ENCODE data around the gene TDP2.
"Not testable (repeated sequence)": the region's sequence is repeated elsewhere in the genome, so short reads cannot be mapped to it uniquely, and the experiment has no call there.

Gene TDP2

DNA sequence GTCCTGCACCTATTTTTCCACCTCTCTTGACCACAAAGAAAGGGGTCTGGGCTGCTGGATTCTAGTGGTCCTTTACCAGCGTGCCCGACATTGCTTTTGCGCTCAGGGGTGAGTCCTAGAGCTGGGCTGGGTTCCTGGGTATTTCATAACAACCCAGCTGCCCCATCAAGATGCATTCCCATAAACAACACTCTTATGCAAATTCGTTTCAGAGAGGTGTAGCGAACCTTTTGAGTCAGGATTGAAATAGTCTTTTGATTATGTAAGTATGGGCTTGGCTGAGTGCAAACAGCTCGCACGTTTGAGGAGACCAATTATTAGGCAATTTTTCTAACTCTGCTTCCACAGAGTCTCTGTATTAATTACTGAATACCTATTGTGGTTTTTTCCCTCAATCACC, 13.9 kb upstream of the TDP2 start:
- DNase-seq = no peak

DNA sequence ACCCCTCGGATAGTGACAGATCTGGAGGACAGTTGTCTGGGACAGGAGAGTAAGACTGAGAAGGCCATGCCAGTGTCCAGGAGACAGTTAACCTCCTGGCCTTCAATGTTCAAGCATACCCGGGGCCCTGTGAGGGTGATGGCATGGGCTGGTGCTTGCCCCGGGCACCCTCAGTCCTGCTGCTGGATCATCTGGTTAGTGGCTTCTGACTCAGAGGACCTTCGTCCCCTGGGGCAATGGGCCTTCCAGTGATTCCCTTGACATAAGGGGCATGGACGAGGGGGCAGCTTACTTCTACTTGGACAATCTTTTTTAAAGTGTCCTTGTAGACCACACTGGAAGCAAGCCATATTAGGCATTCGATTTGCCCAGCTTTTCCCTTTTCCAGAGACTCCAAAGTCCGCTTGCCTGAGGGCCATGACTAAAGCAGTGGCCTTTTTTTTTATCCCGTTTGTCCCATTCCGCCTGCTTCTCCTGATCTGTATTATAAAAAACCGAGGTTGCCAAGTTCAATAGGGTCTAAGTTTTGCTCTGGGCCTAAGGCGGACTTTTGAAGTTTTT, 12.2 kb upstream of the TDP2 start:
- DNase-seq = not testable (repeated sequence)

DNA sequence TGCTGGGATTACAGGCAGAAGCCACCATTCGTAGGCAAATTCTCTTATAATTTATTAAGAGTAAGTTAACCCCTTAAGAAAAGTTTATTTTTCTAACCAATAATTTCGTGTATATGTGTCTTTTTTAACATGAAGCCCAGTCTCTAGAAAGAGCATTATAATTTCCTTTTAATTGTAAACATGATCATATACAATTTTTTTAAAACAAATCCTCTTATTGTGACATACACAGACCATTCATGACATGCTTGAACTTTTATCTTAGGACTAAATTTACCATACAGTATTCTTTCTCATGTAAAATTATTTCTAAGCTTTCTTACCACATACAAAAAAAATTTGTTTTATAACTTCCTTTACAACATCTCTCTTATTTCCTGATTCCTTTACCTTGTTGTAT, 6.9 kb upstream of the TDP2 start:
- no peak for DNase-seq

GRCh38 chr6:24672620-24673182, 6.0 kb upstream of the TDP2 start:
- DNase-seq = no peak

- DNase-seq = not testable (repeated sequence)
These were observed 4.4 kb upstream of the TDP2 start for GRCh38 chr6:24671077-24671476.

DNA sequence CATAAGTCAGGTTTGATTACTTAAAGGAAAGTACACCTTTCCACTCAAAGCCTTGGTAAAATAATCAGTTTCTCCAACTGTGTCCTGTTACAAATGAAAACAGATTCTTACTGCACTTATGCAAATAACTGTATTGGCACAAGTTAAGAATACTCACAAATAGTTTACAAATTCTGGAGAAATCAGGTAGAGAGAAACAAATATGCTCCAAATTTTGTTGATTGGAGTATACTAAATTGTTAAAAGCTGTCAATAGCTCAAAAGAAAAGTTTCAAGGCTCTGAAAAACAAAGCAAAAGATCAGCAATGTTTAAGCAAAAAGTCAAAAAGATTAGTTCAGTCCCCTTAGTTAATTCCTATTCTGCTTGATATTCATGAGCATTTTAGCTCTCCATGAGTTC, 3.8 kb upstream of the TDP2 start:
- DNase-seq = not testable (repeated sequence)

DNA sequence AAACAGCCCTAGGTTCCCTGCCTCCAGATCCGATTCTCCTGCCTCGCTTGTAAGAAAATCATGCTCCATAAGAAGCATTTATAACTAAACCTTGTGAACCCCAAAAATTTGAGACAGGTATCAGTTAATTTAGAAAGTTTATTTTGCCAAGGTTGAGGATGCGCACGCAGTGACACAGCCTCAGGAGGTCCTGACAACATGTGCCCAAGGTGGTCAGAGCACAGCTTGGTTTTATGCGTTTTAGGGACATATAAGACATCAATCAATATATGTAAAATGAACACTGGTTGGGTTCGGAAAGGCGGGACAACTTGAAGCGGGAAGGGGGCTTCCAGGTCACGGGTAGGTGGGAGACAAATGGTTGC, 2.3 kb upstream of the TDP2 start:
- DNase-seq = no peak

DNA sequence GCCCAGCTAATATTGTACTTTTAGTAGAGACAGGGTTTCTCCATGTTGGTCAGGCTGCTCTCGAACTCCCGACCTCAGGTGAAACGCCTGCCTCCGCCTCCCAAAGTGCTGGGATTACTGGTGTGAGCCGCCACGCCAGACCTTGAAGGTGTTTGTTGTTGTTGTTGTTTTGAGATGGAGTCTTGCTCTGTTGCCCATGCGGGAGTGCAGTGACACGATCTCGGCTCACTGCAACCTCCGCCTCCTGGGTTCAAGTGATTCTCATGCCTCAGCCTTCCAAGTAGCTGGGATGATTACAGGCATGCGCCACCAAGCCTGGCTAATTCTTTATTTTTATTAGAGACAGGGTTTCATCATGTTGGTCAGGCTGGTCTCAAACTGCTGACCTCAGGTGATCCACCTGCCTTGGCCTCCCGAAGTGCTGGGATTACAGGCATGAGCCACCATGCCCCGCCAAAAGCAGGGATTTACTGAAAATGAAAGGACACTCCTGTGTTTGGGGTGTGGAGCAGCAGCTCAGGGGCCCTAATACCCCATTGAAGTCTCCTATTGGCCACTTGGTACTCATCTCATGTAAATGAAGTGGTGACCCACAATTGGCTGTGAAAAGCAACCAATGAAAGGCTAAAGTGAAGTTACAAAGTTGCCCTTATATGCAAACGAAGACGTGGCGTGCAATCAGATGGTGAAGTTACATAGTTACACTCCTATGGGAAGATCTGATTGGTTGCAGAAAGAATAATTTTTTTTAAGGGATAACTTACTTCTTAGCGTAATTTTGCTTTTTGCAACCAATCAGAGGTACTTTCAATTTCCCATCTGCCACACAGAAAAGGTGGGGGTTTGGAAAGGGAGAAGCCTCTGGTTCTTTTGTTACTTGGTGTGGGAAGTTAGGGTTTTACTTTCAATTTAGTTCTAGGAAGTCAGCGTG, 1.6 kb upstream of the TDP2 start:
- peak; percentile 98 to 99 for DNase-seq

- DNase-seq = peak; percentile 21 to 42
These were observed 692 bp upstream of the TDP2 start for GRCh38 chr6:24667378-24667803.

- DNase-seq = peak in 1 of 2 experiments; percentile 52
These were observed 530 bp downstream of the TDP2 start for GRCh38 chr6:24666097-24666640.

DNA sequence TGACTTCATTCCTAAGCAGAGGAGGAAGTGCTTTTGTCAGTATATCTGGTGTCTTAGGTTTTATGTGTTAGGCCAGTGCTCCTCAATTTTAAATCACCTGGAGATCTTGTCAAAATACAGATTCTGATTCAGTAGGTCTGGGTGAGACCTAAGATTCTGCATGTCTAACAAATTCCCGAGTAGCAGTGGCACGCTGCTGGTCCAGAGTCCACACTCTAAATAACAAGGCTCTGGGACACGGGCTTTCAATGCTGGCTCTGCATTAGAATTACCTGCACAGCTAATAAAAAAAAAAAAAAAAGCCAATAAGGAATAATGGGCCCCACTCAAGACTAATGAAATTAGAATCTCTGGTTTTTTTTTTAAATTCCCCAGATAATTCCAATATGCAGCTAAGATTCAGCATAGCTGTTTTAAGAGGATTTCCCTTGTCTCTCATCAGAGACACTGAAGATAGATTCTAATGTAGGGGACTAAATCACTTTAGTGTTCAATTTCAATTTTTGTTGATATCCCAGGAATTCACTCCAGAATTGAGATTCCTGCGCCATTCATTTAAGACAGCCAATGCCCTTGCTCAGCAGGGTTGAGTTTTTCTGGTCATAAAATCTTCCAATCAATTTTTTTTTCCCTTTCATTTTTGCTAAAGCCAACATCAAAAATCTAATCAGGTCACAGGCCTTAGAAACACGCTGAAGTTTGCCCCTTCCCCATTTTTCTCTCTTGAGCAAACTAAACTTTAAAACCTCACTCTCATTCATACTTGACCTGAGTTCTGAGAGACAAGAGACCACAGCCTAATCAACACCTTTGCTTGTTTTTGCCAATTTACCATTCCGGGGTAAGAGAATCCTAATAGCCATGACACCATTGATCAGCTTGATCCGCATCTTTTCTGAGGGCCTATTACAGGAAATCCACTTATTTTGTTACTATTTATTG, 2.4 kb downstream of the TDP2 start:
- DNase-seq = no peak

DNA sequence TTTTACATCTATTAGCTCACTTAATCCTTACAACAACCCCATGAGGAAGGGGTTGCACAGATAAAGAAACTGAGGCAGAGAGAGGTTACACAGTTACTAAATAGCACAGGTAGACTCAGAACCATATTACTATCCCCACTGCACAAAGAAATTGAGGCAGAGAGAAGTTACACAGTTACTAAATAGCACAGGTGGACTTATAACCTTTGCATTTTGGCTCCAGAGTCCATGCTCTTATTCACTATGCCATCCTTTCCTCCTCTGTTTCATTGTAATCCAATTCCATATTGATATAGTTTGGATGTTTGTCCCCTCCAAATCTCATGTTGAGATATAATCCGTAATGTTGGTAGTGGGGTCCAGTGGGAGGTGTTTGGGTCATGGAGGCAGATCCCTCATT, 3.5 kb downstream of the TDP2 start:
- no peak for DNase-seq

- DNase-seq = no peak
These were observed 4.5 kb downstream of the TDP2 start for GRCh38 chr6:24662236-24662635.

DNA sequence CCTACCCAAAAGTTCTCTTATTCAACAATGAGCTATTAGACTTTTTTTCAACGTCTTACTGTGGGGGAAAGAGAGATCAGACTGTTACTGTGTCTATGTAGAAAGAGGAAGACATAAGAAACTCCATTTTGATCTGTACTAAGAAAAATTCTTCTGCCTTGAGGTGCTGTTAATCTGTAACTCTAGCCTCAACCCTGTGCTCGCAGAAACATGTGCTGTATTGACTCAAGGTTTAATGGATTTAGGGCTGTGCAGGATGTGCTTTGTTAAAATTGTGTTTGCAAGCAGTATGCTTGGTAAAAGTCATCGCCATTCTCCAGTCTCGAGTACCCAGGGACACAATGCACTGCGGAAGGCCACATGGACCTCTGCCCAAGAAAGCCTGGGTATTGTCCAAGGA, 4.9 kb downstream of the TDP2 start:
- not testable (repeated sequence) for DNase-seq

- DNase-seq = no peak
These were observed 6.6 kb downstream of the TDP2 start for GRCh38 chr6:24660105-24660504.

DNA sequence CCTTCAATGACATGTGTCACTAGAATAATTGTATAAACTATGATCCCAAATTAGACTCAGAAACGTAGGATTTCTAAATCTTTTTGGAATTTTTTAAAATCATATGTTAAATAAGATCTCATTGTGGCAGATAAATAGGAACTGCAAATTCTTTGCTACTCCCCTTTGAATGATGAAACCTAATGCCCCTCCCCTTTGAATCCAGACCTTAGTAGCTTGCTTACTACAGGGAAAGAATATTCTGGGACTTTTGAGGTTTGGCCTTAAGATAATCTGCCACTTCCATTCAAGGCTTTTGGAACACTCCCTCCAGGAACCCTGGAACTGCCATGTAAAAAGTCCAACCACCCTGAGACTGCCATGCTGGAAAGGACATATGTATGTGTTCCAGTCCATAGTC, 7.1 kb downstream of the TDP2 start:
- no peak for DNase-seq

DNA sequence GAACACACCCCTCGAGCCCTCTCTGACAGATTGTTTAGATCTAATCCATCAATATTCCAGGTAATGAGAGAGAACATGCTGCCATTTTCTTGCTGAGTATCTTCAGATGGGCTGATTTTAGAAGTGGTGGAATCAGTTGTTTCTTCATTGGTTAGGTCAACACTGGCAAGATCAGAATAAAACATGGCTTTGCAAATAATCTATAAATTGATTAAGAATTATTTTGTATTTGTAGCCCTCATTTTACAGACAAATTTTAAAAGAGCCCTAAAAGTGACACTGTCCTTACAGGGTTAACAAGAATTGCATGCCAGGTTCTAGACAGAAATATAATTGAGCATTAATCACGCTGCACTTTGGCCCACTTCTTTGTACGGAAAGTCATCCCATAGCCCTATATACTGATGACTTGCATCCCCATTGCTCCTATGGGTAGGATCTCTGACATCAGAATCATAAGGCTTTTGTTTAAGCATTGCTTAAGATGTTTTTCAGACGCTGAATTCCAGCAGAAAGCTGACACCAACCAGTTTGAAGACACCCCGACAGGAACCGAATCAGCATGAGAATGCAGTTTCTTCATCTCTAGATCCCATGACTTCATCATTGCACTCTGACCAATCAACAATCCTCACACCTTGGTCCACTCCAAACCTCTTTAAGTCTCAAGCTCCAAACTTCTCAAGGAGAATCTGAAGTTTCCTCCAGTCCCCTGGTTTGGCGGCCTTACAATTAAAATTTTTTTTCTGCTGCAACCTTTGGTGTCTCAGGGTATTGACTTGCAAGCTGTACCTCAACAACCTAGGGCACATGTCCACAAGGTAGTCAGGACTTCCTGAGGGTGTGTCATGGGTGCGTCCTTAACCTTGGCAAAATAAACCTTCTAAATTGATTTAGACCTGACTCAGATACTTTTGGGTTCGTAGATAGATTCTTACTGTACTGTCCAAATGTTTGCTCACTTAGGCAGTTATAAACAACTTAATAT, 7.8 kb downstream of the TDP2 start:
- DNase-seq = no peak

DNA sequence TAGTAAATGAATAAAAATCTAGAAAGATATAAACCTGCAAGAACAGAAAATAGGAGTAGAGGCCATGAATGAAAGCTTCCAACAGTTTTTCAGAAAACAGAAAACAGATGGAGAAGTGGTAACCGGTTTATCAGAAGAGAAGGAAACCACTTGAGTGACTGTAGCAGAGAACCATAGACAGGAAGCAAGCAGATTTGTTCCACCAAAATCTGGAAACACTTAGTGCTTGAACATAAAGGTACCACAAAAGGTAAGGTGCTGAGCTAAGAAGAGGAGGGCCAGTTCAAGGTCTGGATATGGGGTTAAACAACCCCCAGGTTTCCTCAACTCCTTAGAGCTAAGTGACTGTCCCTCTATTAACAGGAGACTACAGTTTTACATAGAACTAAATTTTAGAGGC, 11.5 kb downstream of the TDP2 start:
- DNase-seq = no peak

DNA sequence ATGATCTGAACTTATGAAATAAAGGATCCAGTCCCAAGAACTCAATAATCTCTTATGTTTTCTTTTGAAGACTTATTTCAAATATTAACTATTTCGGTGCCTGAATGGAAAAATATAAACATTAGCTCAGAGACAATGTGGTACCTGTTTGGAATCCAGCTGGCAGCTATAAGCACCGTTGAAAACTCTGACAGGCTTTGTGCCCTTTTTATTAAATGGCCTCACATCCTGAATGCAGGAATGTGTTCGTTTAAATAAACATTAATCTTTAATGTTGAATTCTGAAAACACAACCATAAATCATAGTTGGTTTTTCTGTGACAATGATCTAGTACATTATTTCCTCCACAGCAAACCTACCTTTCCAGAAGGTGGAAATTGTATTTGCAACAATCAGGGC, 16.3 kb downstream of the TDP2 start:
- DNase-seq = no peak

DNA sequence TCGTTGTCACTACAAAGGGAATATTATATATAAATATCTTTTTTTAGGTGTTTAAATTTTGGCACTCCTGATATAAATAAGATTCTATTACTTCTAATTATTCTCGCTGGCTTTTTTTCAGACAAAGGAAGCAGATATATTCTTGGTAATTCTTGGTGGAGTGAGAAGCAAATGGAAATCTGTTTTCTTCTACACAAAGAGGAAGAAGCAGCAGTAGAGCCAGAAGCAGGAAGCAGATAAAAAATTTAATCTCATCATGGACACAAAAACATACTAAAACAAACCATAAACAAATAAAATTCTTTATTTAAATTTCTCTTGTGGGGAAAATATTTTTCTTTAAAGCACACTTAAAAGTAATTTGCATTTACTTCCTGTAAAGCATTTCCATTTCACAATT, 17.0 kb downstream of the TDP2 start:
- no peak for DNase-seq

DNA sequence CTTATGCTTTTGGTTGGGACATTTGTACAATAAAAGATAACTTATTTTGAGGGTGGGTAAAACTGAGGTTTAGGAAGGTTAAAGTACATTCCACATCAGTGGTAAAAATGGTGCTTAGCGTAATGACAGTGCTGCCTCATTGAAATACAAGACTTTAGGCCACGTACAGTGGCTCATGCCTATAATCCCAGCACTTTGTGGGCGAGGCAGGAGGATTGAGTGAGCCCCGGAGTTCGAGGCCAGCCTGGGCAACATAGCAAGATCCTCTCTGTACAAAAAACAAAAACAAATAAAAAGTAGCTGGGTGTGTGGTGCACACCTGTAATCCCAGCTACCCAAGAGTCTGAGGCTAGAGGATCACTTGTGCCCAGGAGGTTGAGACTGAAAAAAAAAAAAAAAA, 18.4 kb downstream of the TDP2 start:
- DNase-seq = no peak

DNA sequence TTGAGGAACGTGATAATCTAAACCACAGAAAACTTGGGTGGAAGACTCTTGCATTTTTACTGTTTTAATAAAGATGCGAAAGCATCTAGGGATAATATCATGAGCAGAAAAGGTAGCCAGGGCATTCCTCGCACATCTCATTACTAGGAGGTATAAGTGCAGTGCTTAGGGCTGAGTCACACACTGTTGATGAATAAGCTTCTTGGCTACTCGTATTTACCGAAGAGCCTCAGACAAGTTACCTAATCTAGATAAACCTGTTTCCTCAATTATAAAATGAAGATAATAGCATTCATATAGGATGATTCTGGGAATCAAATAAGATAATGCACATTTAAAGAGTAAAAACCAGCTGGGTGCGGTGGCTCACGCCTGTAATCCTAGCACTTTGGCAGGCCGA, 19.9 kb downstream of the TDP2 start:
- DNase-seq = no peak
